ENCODE measurements around the gene EEIG1. TPM values are rescaled to one million over a fixed set of nuclear protein-coding genes. Genes with fewer than 3 reads are reported as not detected.

The EEIG1 gene
- total RNA-seq, 4 donors from 2014 or later, result 43.1 to 85.8 (median 59.5) TPM

DNA sequence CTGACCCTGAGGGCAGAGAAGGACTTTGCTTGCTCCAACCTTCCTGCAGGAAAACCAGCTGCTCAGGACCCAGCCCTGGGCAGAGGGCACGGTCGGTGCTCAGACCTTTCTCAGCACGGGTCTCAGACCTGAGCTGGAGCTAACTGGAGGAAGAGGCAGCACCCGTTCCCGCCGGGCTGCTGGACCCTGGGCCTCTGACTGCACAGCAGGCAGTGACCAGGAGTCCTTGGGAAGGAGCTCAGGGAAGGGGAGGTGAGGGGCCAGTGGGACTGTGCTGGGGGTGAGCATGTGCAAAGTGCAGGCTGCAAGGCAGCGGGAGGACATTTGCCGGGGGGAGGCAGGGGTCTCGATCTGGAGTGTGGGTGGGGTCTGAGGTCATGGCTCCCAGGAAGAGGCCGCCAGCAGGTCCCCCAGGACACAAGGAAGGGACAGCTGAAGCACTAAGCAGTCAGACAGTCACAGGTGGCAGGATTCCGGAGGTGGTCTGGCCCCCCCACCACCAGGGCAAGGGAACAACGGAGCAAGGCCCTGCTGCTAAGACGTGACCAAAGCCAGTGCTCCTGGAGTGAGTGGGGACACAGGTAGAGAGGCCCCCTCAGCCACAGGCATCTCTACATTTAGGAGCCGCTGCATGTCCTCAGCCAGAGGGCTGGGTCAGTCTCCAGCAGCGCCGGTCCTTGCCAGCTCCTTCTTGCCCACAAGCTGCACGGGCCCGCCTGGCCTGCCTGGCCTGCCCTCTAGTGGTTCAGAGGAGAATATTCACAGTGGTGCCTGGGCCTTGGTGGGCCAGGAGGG, 38.4 kb downstream of the EEIG1 start:
- no peak for TF ChIP-seq POLR2AphosphoS5 (IDR thresholded peaks at IDR 0.05)
- TF ChIP-seq, protein P1, sequence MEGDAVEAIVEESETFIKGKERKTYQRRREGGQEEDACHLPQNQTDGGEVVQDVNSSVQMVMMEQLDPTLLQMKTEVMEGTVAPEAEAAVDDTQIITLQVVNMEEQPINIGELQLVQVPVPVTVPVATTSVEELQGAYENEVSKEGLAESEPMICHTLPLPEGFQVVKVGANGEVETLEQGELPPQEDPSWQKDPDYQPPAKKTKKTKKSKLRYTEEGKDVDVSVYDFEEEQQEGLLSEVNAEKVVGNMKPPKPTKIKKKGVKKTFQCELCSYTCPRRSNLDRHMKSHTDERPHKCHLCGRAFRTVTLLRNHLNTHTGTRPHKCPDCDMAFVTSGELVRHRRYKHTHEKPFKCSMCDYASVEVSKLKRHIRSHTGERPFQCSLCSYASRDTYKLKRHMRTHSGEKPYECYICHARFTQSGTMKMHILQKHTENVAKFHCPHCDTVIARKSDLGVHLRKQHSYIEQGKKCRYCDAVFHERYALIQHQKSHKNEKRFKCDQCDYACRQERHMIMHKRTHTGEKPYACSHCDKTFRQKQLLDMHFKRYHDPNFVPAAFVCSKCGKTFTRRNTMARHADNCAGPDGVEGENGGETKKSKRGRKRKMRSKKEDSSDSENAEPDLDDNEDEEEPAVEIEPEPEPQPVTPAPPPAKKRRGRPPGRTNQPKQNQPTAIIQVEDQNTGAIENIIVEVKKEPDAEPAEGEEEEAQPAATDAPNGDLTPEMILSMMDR (IDR thresholded peaks at IDR 0.05), result peak; percentile 84
- Histone ChIP-seq H3K36me3 (peaks cover 51% of the 10 kb centered on the region), H3K27me3 (no peaks in the 10 kb centered on the region), H3K27ac (no peak overlapping the region), H3K4me1 (peaks cover 27% of the 10 kb centered on the region), H3K9me3 (no peaks in the 10 kb centered on the region), H3K4me3 (no peak overlapping the region)
- no peak for DNase-seq (ENCODE audit: low spot score in 2 of 2)
- WGBS, result 57% methylated on average over 12 of the region's 18 CpGs

DNA sequence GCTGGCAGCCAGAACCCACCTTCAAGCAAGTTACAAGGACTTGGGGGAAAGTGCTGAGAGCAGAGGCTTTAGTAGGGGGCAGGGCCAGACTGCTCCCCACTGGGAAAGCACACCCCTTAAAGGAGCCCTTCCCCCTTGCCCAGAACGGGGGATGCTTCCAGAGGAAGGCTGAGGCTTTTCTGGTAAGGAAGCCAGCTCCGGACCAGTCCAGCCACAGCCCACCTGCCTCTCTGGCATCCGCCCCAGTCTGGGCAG, 38.9 kb downstream of the EEIG1 start:
- 83% methylated on average over 2 of the region's 3 CpGs for WGBS
- Histone ChIP-seq H3K4me1 (peaks cover 31% of the 10 kb centered on the region), H3K4me3 (no peak overlapping the region), H3K27me3 (no peaks in the 10 kb centered on the region), H3K27ac (no peak overlapping the region), H3K9me3 (no peaks in the 10 kb centered on the region), H3K36me3 (peaks cover 49% of the 10 kb centered on the region)
- DNase-seq (ENCODE audit: low spot score in 2 of 2), result no peak
- no peak for TF ChIP-seq POLR2A (IDR thresholded peaks at IDR 0.05)
- TF ChIP-seq, protein P1 (IDR thresholded peaks at IDR 0.05), result no peak

DNA sequence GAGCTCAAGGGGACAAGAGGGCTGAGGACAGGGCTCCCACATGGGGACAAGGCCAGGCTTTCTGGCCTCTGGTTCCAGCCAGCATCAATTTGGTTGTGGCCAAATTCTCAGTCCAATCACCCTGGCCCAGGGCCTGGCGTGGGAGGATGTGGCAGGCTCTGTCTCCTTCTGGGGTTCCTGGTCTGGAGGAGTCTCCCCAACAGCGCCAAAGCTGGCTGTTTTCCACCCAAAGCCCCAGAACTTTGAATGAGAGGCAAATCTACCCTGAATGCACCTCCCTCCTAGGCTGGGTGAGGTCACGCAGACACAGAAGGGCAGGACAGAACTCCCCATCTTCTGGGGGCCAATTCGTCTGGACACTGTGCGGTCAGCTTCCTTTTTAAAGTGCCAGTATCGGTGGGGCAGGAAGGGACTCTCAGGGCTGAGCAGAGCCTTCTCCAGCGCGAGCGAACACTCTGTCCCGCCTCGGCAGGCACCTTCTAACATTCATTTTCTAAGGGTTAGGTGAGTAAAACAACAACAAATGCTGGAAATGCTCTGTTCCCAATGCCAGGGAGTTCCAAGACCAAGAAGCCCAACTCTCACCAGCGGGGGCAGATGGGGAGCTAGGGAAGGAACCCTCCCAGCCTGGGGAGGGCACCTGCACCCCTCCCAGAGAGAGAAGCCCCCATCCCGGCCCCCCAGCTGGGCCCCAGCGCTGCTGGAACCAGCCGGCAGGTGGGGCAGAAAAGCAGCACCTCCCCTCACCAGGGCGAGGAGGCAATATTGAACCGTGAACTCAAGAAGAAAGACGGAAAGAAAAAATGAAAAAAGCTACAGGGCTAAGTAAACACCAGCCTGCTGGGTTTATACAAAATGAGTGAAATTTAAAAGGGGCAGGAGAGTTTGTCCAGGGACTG, 39.5 kb downstream of the EEIG1 start:
- 79% methylated on average over 16 of the region's 18 CpGs for WGBS

DNA sequence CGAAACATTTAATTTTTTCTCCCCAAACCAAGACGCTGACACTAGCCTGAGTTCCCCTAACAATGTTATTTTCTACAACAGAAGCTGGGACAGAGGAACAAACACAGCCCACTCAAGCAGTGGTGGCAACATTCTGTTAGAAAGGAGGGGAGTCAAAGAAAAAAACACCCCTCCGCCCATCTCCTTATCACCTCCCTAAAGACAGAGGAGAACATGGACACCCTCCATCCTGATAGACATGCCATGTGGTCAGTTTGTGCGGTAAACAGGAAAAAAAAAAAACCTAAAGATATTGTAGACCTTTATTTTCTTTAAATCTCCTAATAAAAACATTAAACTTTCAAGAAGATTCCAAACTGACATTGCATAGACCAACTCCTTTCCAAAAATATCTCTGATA, 40.2 kb downstream of the EEIG1 start:
- no peaks in the 10 kb centered on the region for H3K9me3 ChIP-seq
- TF ChIP-seq EP300 (IDR thresholded peaks at IDR 0.05) (no peak), POLR2AphosphoS5 (IDR thresholded peaks at IDR 0.05) (no peak), POLR2A (IDR thresholded peaks at IDR 0.05) (no peak)
- TF ChIP-seq, protein P1 (IDR thresholded peaks at IDR 0.05), result no peak
- no peak overlapping the region for H3K27ac ChIP-seq
- no peak overlapping the region for H3K4me3 ChIP-seq
- DNase-seq (ENCODE audit: low spot score in 2 of 2), result no peak
- no peaks in the 10 kb centered on the region for H3K27me3 ChIP-seq
- peaks cover 41% of the 10 kb centered on the region for H3K36me3 ChIP-seq
- 88% methylated on average over 4 of the region's 4 CpGs for WGBS
- H3K4me1 ChIP-seq, result peaks cover 44% of the 10 kb centered on the region

More for the DNA sequence above, 39.5 kb downstream of the EEIG1 start:
- no peak for TF ChIP-seq POLR2A (IDR thresholded peaks at IDR 0.05)
- TF ChIP-seq POLR2AphosphoS5 (IDR thresholded peaks at IDR 0.05), result no peak
- TF ChIP-seq EP300 (IDR thresholded peaks at IDR 0.05), result no peak
- TF ChIP-seq, protein P1 (IDR thresholded peaks at IDR 0.05), result no peak
- H3K9me3 ChIP-seq, result no peaks in the 10 kb centered on the region
- peaks cover 37% of the 10 kb centered on the region for H3K4me1 ChIP-seq
- H3K36me3 ChIP-seq, result peaks cover 48% of the 10 kb centered on the region
- no peak overlapping the region for H3K27ac ChIP-seq
- no peaks in the 10 kb centered on the region for H3K27me3 ChIP-seq
- DNase-seq (ENCODE audit: low spot score in 2 of 2), result no peak
- H3K4me3 ChIP-seq, result no peak overlapping the region

DNA sequence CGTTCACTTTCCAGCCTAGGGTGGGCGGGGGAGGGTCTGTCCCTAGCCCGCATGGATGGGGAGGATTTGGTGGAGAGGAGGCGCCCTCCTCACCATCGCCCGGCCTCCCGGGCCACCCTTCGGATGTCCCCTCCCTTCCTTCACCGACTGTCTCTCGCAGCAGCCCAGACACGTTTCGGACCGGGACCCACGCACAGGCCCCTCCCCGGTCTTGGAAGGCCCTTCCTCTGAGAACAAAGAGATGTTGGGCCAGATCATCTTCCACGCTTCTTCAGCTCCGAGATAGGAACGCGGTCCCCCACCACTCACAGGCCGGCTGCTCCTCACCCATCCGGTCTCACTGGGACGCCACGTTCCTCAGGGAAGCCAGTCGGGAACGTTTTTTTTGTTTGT, 42.5 kb downstream of the EEIG1 start:
- H3K4me1 ChIP-seq, result peaks cover 46% of the 10 kb centered on the region
- 29% methylated on average over 21 of the region's 25 CpGs for whole genome bisulfite sequencing
- peaks cover 29% of the 10 kb centered on the region for H3K36me3 ChIP-seq
- no peaks in the 10 kb centered on the region for H3K27me3 ChIP-seq
- peak overlapping the region; percentile 81 for H3K4me3 ChIP-seq
- no peaks in the 10 kb centered on the region for H3K9me3 ChIP-seq
- H3K27ac ChIP-seq, result peak overlapping the region; percentile 55
- no peak for DNase-seq (ENCODE audit: low spot score in 2 of 2)
- TF ChIP-seq EP300 (IDR thresholded peaks at IDR 0.05) (no peak), POLR2AphosphoS5 (IDR thresholded peaks at IDR 0.05) (no peak), POLR2A (IDR thresholded peaks at IDR 0.05) (no peak)
- TF ChIP-seq, protein P1 (IDR thresholded peaks at IDR 0.05), result no peak

Measured in suprapubic skin (tissue), 4 donors.